SK-N-SH (cell line): ENCODE measurements around the gene EDN3. TPM values are rescaled to one million over a fixed set of nuclear protein-coding genes. Genes with fewer than 3 reads are reported as not detected.

ENCODE experiments used
- CTCF ChIA-PET: fragments of 300-600, 350-600 bp; formaldehyde crosslinking; extraction: SDS; loops from one replicate; lab custom pipeline; 2021; lab: Yijun Ruan, JAX
- POLR2A ChIA-PET: fragments of 350-600 bp; sonication (Branson Sonifier 250); formaldehyde crosslinking; extraction: SDS; loops from one replicate; lab custom pipeline; 2020; ENCODE audit warnings: antibody characterized with exemption, inconsistent platforms; lab: Yijun Ruan, JAX
- DNase-seq: peaks from one replicate; pipeline ENCODE4 v3.0.0; 2012
- H2AFZ ChIP-seq: fragments of 200-600 bp; sonication (generic); 2 replicates; pipeline ENCODE4 v1.8.1; 2016; ENCODE audit warnings: antibody characterized with exemption, mild to moderate bottlenecking, low read depth
- H3F3A ChIP-seq: fragments of 200-600 bp; sonication (generic); replicated peaks from 2 replicates; pipeline ENCODE3; 2016; ENCODE audit warnings: antibody characterized with exemption, mild to moderate bottlenecking; ENCODE audit not compliant: insufficient read depth
- H3K27ac ChIP-seq, 2 experiments: fragments of 200-500 bp in 1 of 2; fragments of 200-600 bp in 1 of 2; sonication (Bioruptor generic) in 1 of 2; sonication (generic), shearing (Covaris generic) in 1 of 2; 2 replicates each; pipeline versions ENCODE4 v1.5.1 to v1.6.1; 2014 to 2016; ENCODE audit warnings: low read depth in 2 of 2, inconsistent platforms in 1 of 2, low read length in 1 of 2, mild to moderate bottlenecking in 1 of 2, mixed read lengths in 1 of 2
- H3K27me3 ChIP-seq: fragments of 200-600 bp; sonication (generic), shearing (Covaris generic); 2 replicates; pipeline ENCODE4 v1.6.1; 2016; ENCODE audit warnings: mixed run types; ENCODE audit not compliant: insufficient read depth
- H3K36me3 ChIP-seq, 2 experiments: fragments of 200-500 bp in 1 of 2; fragments of 200-600 bp in 1 of 2; sonication (Bioruptor generic) in 1 of 2; sonication (generic) in 1 of 2; replicated peaks in 1 of 2; 2 replicates each; pipeline versions ENCODE3 to v1.5.1; 2014 to 2016; ENCODE audit warnings: low read length in 1 of 2, mild to moderate bottlenecking in 1 of 2; ENCODE audit not compliant: insufficient read depth in 2 of 2, control insufficient read depth in 1 of 2
- H3K4me1 ChIP-seq, 2 experiments: fragments of 200-500 bp in 1 of 2; fragments of 200-600 bp in 1 of 2; sonication (Bioruptor generic) in 1 of 2; sonication (generic), shearing (Covaris generic) in 1 of 2; 2 replicates each; pipeline versions ENCODE4 v1.5.1 to v1.6.1; 2014 to 2016; ENCODE audit warnings: low read depth in 1 of 2, low read length in 1 of 2, mixed run types in 1 of 2; ENCODE audit not compliant: insufficient read depth in 2 of 2, control insufficient read depth in 1 of 2
- H3K4me2 ChIP-seq: fragments of 200-600 bp; sonication (generic), shearing (Covaris generic); 2 replicates; pipeline ENCODE4 v1.6.1; 2017; ENCODE audit warnings: mixed run types
- H3K4me3 ChIP-seq, 2 experiments: fragments of 200-500 bp in 1 of 2; fragments of 200-600 bp in 1 of 2; sonication (Bioruptor generic) in 1 of 2; sonication (generic), shearing (Covaris generic) in 1 of 2; 2 replicates each; pipeline versions ENCODE4 v1.5.1 to v1.8.1; 2014 to 2016; ENCODE audit warnings: low read depth in 2 of 2, inconsistent platforms in 1 of 2, low read length in 1 of 2, mild to moderate bottlenecking in 1 of 2, mixed read lengths in 1 of 2, moderate library complexity in 1 of 2
- H3K79me2 ChIP-seq: fragments of 200-600 bp; sonication (generic); 2 replicates; pipeline ENCODE4 v1.8.1; 2017; ENCODE audit warnings: mild to moderate bottlenecking; ENCODE audit not compliant: insufficient read depth
- H3K9ac ChIP-seq: fragments of 200-600 bp; sonication (generic); 2 replicates; pipeline ENCODE4 v1.6.1; 2017; ENCODE audit warnings: mixed run types
- H3K9me2 ChIP-seq: fragments of 200-600 bp; sonication (generic); 2 replicates; pipeline ENCODE4 v1.6.1; 2017; ENCODE audit warnings: mixed run types
- H3K9me3 ChIP-seq: fragments of 200-600 bp; sonication (generic); 2 replicates; pipeline ENCODE4 v1.6.1; 2017; ENCODE audit warnings: mixed run types, mild to moderate bottlenecking, moderate library complexity
- H4K20me1 ChIP-seq: fragments of 200-600 bp; sonication (generic); 2 replicates; pipeline ENCODE4 v1.6.1; 2017; ENCODE audit warnings: mild to moderate bottlenecking, mixed run types; ENCODE audit not compliant: insufficient read depth
- ELF1 ChIP-seq: IDR thresholded peaks from 2 replicates; pipeline ENCODE4 v1.4.0; 2012
- EP300 ChIP-seq, 2 experiments: IDR thresholded peaks; 2 replicates each; pipeline versions ENCODE4 v1.4.0 to v1.6.1; 2012; ENCODE audit warnings: borderline replicate concordance in 1 of 2, low read depth in 1 of 2, low read length in 1 of 2
- FOSL2 ChIP-seq: IDR thresholded peaks from 2 replicates; pipeline ENCODE4 v1.4.0; 2012; ENCODE audit warnings: low read depth, mild to moderate bottlenecking, moderate library complexity, borderline replicate concordance
- FOXJ3 ChIP-seq: sonication (generic); formaldehyde crosslinking; IDR thresholded peaks from 2 replicates; pipeline ENCODE4 v1.5.1; 2020; ENCODE audit warnings: mild to moderate bottlenecking, missing genetic modification reagents
- GATA2 ChIP-seq: sonication (generic); formaldehyde crosslinking; IDR thresholded peaks from 2 replicates; pipeline ENCODE4 v1.5.0; 2020; ENCODE audit warnings: mild to moderate bottlenecking, missing genetic modification reagents
- IRF3 ChIP-seq: fragments of 150-350 bp; IDR thresholded peaks from 2 replicates; pipeline ENCODE4 v1.6.1; 2016; ENCODE audit warnings: mild to moderate bottlenecking, low read depth, low read length
- JUND ChIP-seq: IDR thresholded peaks from 2 replicates; pipeline ENCODE4 v1.4.0; 2012
- PBX3 ChIP-seq: IDR thresholded peaks from 2 replicates; pipeline ENCODE4; 2012
- RAD21 ChIP-seq: IDR thresholded peaks from 2 replicates; pipeline ENCODE4 v1.6.1; 2012; ENCODE audit warnings: mild to moderate bottlenecking, low read length
- USF1 ChIP-seq: IDR thresholded peaks from 2 replicates; pipeline ENCODE4 v1.4.0; 2012; ENCODE audit warnings: low read depth, borderline replicate concordance
- WGBS: methylation state at CpG from one replicate; pipeline ENCODE4 v1.1.6; 2017; ENCODE audit warnings: low lambda C conversion rate; 5-methylcytosine and 5-hydroxymethylcytosine counted together
- polyA plus RNA-seq, 3 experiments: library from polyadenylated mRNA; depleted of rRNA; stranded (reverse); fragments of >200 nt; gene quantifications; 2 replicates each; pipeline ENCODE4 v1.2.3, GENCODE V29; 2012
- TF ChIP-seq, protein P1 (sequence below): IDR thresholded peaks from 2 replicates; pipeline ENCODE4 v1.6.1; 2012; ENCODE audit warnings: mild to moderate bottlenecking, low read depth, low read length, moderate library complexity
- TF ChIP-seq, protein P2 (sequence below): fragments of 200-600 bp; sonication (generic); IDR thresholded peaks from 2 replicates; pipeline ENCODE4 v1.6.1; 2017; ENCODE audit warnings: antibody characterized with exemption, mild to moderate bottlenecking, moderate library complexity
- TF ChIP-seq, protein P3 (sequence below): IDR thresholded peaks from 2 replicates; pipeline ENCODE4 v1.4.0; 2012; ENCODE audit warnings: low read depth

The EDN3 gene
- polyA plus RNA-seq, 1 of the 3 experiments (the other 2 are of a cell fraction) = 0.02 TPM

DNA sequence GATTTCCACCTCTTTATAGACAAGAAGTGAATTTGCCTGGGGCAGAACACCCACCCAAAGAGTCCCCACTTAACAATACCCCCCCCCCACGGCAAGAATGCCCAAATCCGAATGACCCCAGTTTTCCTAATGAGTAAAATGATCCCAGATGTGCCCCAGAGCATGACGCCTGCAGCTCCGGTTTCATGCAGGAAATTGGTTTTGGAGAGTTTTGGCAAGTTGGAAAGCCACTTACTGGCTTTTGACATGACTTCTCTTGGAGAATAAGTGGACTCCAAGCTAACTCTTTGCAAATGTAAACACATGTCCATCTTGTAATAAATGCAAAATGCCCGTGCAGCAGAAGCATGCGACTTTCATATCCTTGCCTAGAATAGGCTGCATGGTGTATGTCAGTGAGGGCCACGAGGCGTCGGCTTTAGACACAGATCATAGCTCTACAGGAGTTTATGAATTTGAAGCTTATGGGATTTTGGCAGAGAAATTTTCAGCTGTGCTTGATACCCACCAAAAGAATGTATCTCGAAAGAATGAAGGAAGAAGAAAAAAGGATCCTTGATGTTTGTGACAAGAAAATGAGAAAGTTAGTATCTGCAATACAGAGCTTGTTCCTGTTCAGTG is 24.2 kb downstream of the EDN3 start:
- Histone ChIP-seq H3K27ac (no peak overlapping the region), H3K4me3 (no peak overlapping the region), H3K9ac (no peak overlapping the region), H3K36me3 (no peaks in the 10 kb centered on the region), H3K79me2 (no peaks in the 10 kb centered on the region), H3K4me1 (peaks cover 0 to 47% of the 10 kb centered on the region in 2 experiments; a peak in 1 of 4 replicates), H3F3A (no peaks in the 10 kb centered on the region), H3K27me3 (no peaks in the 10 kb centered on the region), H3K4me2 (no peak overlapping the region), H3K9me3 (no peaks in the 10 kb centered on the region), H3K9me2 (no peaks in the 10 kb centered on the region), H4K20me1 (no peaks in the 10 kb centered on the region), H2AFZ (no peak overlapping the region)
- ChIA-PET CTCF (interaction anchor here (1.0 to 1.3 kb wide), 2 partner anchors 76 to 101 kb away, joined by 3 read pairs; no protein-coding TSS in a partner anchor), POLR2A (no interaction called here)
- TF ChIP-seq EP300 (IDR thresholded peaks at IDR 0.05; ENCODE audit: borderline replicate concordance in 1 of 2, low read depth in 1 of 2, low read length in 1 of 2) (no peak), FOXJ3 (CRISPR knock-in tag) (no peak), FOSL2 (no peak), USF1 (no peak), ELF1 (no peak), PBX3 (no peak), IRF3 (no peak), JUND (no peak), RAD21 (no peak), GATA2 (CRISPR knock-in tag) (no peak)
- TF ChIP-seq, protein P1, sequence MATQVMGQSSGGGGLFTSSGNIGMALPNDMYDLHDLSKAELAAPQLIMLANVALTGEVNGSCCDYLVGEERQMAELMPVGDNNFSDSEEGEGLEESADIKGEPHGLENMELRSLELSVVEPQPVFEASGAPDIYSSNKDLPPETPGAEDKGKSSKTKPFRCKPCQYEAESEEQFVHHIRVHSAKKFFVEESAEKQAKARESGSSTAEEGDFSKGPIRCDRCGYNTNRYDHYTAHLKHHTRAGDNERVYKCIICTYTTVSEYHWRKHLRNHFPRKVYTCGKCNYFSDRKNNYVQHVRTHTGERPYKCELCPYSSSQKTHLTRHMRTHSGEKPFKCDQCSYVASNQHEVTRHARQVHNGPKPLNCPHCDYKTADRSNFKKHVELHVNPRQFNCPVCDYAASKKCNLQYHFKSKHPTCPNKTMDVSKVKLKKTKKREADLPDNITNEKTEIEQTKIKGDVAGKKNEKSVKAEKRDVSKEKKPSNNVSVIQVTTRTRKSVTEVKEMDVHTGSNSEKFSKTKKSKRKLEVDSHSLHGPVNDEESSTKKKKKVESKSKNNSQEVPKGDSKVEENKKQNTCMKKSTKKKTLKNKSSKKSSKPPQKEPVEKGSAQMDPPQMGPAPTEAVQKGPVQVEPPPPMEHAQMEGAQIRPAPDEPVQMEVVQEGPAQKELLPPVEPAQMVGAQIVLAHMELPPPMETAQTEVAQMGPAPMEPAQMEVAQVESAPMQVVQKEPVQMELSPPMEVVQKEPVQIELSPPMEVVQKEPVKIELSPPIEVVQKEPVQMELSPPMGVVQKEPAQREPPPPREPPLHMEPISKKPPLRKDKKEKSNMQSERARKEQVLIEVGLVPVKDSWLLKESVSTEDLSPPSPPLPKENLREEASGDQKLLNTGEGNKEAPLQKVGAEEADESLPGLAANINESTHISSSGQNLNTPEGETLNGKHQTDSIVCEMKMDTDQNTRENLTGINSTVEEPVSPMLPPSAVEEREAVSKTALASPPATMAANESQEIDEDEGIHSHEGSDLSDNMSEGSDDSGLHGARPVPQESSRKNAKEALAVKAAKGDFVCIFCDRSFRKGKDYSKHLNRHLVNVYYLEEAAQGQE = no peak
- TF ChIP-seq, protein P2, sequence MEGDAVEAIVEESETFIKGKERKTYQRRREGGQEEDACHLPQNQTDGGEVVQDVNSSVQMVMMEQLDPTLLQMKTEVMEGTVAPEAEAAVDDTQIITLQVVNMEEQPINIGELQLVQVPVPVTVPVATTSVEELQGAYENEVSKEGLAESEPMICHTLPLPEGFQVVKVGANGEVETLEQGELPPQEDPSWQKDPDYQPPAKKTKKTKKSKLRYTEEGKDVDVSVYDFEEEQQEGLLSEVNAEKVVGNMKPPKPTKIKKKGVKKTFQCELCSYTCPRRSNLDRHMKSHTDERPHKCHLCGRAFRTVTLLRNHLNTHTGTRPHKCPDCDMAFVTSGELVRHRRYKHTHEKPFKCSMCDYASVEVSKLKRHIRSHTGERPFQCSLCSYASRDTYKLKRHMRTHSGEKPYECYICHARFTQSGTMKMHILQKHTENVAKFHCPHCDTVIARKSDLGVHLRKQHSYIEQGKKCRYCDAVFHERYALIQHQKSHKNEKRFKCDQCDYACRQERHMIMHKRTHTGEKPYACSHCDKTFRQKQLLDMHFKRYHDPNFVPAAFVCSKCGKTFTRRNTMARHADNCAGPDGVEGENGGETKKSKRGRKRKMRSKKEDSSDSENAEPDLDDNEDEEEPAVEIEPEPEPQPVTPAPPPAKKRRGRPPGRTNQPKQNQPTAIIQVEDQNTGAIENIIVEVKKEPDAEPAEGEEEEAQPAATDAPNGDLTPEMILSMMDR = no peak
- TF ChIP-seq, protein P3, sequence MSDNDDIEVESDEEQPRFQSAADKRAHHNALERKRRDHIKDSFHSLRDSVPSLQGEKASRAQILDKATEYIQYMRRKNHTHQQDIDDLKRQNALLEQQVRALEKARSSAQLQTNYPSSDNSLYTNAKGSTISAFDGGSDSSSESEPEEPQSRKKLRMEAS = no peak
- no peak for DNase-seq
- WGBS = 61% methylated on average over 10 of the region's 10 CpGs
